Measurements from ENCODE around the gene PARD6G. TPM values are rescaled to one million over a fixed set of nuclear protein-coding genes. Genes with fewer than 3 reads are reported as not detected.

The PARD6G gene
- total RNA-seq, 8 experiments from 2014 or later: 2.3 to 13.7 (median 7.2) TPM

DNA sequence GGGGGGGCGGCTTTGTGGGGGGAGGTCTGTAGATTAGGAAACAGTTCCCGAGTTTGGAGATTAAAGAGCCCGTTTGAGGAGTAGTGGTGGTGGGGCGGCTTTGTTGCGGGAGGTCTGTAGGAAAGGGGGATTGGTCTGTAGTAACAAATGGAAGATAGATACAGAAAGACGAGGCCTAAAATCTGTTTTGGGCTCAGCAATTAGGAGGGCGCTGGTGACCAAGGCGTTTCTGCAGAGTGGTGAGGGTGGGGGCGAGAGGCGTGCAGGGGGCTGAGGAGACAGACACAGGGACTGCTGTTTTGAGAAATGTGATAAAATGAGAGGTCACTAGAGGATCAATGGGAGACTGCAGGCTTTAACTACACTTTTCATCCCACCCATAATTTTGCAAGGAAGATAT is 139.9 kb downstream of the PARD6G start:
- ATAC-seq (replicated peaks in 6 of 8): no peak
- no peak overlapping the region for H3K27ac ChIP-seq

More for the DNA sequence above, 139.9 kb downstream of the PARD6G start:
- Histone ChIP-seq H3K4me1 (replicated peaks in 1 of 2) (peaks cover 10 to 12% of the 10 kb centered on the region in 2 donors), H3K4me3 (no peak overlapping the region)
- in situ Hi-C loops (cut with MboI; ENCODE audit: low pct_unique_long_range_greater_than_20kb in 2 of 9, low sequenced_read_pairs in 9 of 9, unreplicated experiment in 9 of 9): no loop called here
- 50 to 100% (median 75%) methylated on average over 1 to 4 of the region's 10 CpGs; no CpG with 5 or more reads in 6 of the 10 experiments for WGBS, 10 experiments

Other genes with a start within 250 kb of the PARD6G start
- 10 to 100 TPM; 17.6 to 41.3 (median 24.2) TPM for gene RBFA, start 213.1 kb downstream of the PARD6G start, total RNA-seq
- gene ADNP2, start 138.3 kb downstream of the PARD6G start, total RNA-seq: 10 to 100 TPM; 12.9 to 34.2 (median 23.5) TPM